IPS-15b (cell line): ENCODE measurements around the gene GEMIN2.
"Not testable (repeated sequence)": the region's sequence is repeated elsewhere in the genome, so short reads cannot be mapped to it uniquely, and the experiment has no call there.

Experiments
- H3K27me3 ChIP-seq: one replicate; pipeline ENCODE4 v1.6.1; 2013; ENCODE audit warnings: low read length; ENCODE audit not compliant: control insufficient read depth, insufficient read depth
- H3K36me3 ChIP-seq: one replicate; pipeline ENCODE4 v1.6.1; 2013; ENCODE audit warnings: low read length; ENCODE audit not compliant: control insufficient read depth, insufficient read depth
- H3K4me1 ChIP-seq: one replicate; pipeline ENCODE4 v1.6.1; 2013; ENCODE audit warnings: mild to moderate bottlenecking, low read length; ENCODE audit not compliant: control insufficient read depth, insufficient read depth
- H3K4me3 ChIP-seq: one replicate; pipeline ENCODE4 v1.5.1; 2013; ENCODE audit warnings: low read depth, low read length
- H3K9ac ChIP-seq: one replicate; pipeline ENCODE4 v1.6.1; 2013; ENCODE audit warnings: low read depth, mild to moderate bottlenecking, low read length
- H3K9me3 ChIP-seq: one replicate; pipeline ENCODE4 v1.6.1; 2013; ENCODE audit warnings: mild to moderate bottlenecking, low read length; ENCODE audit not compliant: control insufficient read depth, insufficient read depth

Gene GEMIN2

DNA sequence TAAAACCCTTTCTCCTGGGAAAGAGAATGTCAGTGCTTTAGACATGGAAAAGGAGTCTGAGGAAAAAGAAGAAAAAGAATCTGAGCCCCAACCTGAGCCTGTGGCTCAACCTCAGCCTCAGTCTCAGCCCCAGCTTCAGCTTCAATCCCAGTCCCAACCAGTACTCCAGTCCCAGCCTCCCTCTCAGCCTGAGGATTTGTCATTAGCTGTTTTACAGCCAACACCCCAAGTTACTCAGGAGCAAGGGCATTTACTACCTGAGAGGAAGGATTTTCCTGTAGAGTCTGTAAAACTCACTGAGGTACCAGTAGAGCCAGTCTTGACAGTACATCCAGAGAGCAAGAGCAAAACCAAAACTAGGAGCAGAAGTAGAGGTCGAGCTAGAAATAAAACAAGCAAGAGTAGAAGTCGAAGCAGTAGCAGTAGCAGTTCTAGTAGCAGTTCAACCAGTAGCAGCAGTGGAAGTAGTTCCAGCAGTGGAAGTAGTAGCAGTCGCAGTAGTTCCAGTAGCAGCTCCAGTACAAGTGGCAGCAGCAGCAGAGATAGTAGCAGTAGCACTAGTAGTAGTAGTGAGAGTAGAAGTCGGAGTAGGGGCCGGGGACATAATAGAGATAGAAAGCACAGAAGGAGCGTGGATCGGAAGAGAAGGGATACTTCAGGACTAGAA is 67.0 kb downstream of the GEMIN2 start:
- Histone ChIP-seq H3K9ac (no peak overlapping the region), H3K9me3 (no peaks in the 10 kb centered on the region), H3K36me3 (peaks cover 57% of the 10 kb centered on the region), H3K4me3 (no peak overlapping the region), H3K4me1 (no peaks in the 10 kb centered on the region), H3K27me3 (no peaks in the 10 kb centered on the region)

DNA sequence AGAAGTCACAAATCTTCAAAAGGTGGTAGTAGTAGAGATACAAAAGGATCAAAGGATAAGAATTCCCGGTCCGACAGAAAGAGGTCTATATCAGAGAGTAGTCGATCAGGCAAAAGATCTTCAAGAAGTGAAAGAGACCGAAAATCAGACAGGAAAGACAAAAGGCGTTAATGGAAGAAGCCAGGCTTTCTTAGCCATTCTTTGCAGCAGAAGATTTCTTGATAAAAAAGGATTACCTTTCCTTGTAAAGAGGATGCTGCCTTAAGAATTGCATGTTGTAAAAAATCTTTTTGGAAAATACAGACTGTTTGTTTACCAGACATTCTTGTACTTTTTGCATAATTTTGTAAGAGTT is 67.5 kb downstream of the GEMIN2 start:
- no peaks in the 10 kb centered on the region for H3K4me1 ChIP-seq
- peak overlapping the region; percentile 6 for H3K9ac ChIP-seq
- no peak overlapping the region for H3K4me3 ChIP-seq
- H3K27me3 ChIP-seq = no peaks in the 10 kb centered on the region
- H3K36me3 ChIP-seq = peaks cover 57% of the 10 kb centered on the region
- H3K9me3 ChIP-seq = no peaks in the 10 kb centered on the region

GRCh38 chr14:39182770-39183684 is 68.9 kb downstream of the GEMIN2 start:
- Histone ChIP-seq H3K4me3 (no peak overlapping the region), H3K36me3 (peaks cover 45% of the 10 kb centered on the region), H3K4me1 (peaks cover 5% of the 10 kb centered on the region), H3K27me3 (no peaks in the 10 kb centered on the region), H3K9me3 (no peaks in the 10 kb centered on the region), H3K9ac (no peak overlapping the region)

DNA sequence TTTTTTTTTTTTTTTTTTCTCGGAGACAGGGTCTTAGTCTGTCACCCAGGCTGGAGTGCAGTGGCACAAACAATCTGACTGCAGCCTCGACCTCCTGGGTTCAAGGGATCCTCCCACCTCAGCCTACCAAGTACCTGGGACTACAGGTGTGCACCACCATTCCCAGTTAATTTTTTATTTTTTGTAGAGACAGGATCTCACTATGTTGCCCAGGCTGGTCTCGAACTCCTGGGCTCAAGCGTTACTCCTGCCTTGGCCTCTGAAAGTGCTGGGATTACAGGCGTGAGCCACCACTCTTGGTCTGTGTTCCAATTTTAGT is 69.5 kb downstream of the GEMIN2 start:
- not testable (repeated sequence) for H3K4me1 ChIP-seq, H3K9ac ChIP-seq, H3K27me3 ChIP-seq, H3K9me3 ChIP-seq, H3K4me3 ChIP-seq
- peaks cover 39% of the 10 kb centered on the region for H3K36me3 ChIP-seq

GRCh38 chr14:39184628-39185255 is 70.6 kb downstream of the GEMIN2 start:
- no peak overlapping the region for H3K4me3 ChIP-seq
- no peaks in the 10 kb centered on the region for H3K27me3 ChIP-seq
- H3K4me1 ChIP-seq = peaks cover 10% of the 10 kb centered on the region
- peaks cover 33% of the 10 kb centered on the region for H3K36me3 ChIP-seq
- H3K9me3 ChIP-seq = no peaks in the 10 kb centered on the region
- H3K9ac ChIP-seq = no peak overlapping the region

DNA sequence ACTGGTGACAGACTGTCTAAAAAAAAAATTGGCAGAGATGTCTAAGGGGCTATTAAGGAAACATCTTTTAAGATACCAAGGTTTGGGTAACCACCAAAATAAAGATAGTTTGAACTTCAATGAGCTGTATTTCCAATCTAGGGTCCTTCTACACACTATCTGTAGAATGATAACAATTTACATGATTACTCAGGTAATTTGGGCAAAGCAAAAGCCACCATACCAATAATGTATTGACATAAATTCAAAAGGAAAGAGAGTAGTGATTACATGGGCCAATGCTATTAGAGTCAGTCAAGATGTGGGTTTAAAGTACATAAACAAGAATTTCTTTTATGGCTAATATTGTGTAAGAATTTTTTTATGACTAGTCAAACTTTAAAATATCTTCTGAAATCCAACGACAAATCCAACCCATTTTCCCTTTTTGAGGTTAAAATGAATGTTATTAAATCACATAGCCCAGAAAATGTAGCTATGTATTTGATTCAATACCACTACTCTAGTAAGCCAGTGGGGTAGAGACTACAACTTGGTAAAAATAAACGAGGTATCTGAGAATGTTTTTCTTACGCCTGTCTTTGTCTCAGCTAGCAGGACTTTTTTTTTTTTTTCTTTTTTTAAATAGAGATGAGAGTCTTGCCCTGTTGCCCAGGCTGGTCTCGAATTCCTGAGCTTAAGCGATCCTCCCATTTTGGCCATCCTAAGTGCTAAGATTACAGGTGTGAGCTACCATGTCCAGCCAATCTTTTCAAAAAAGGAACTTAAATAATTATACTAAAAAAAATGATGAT is 71.3 kb downstream of the GEMIN2 start:
- Histone ChIP-seq H3K4me3 (no peak overlapping the region), H3K9me3 (no peaks in the 10 kb centered on the region), H3K9ac (no peak overlapping the region), H3K4me1 (peaks cover 10% of the 10 kb centered on the region), H3K27me3 (no peaks in the 10 kb centered on the region), H3K36me3 (peaks cover 31% of the 10 kb centered on the region)
